ENCODE data around the gene CIDEA. TPM values are rescaled to one million over a fixed set of nuclear protein-coding genes. Genes with fewer than 3 reads are reported as not detected.

The CIDEA gene
- total RNA-seq, 2 donors from 2014 or later = 56.7 TPM; not detected in 1

DNA sequence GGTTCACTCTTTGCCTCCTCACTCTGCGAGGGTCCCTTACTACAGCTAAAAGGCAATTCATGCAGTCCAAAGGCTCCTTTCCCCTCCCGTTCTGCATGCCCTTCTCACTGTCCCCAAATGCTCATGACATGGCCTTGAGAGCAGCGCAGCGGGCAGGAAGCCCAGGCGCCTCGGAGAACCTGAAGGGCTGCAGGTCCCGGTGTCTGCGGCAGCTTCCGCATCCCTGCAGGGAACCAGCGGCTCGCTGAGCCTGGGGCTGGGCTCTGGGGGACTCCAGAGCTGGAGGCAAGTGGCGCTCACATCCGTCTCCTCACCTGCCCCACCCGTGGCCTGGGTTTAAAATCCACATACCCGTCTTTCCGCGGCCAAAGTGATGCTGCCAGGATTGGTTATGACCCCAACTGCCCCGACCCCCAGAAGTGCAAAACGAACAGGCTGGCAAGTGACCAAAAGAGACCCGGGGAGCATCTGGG is 462 bp upstream of the CIDEA start:
- peaks cover 17% of the 10 kb centered on the region for H3K4me1 ChIP-seq
- TF ChIP-seq POLR2A (IDR thresholded peaks at IDR 0.05) (no peak), CTCF (IDR thresholded peaks at IDR 0.05) (no peak)
- no peak overlapping the region for H3K4me3 ChIP-seq
- no peaks in the 10 kb centered on the region for H3K36me3 ChIP-seq (replicated peaks in 1 of 2; ENCODE audit: insufficient read depth in 1 of 2, low read depth in 2 of 2)
- H3K9me3 ChIP-seq = no peaks in the 10 kb centered on the region
- no peak overlapping the region for H3K27ac ChIP-seq
- peak; percentile 50 to 70 (median 55) for DNase-seq
- peak; percentile 65 for ATAC-seq
- intact Hi-C loops (cut with DNase I) = no loop called here
- peaks cover 0 to 5% of the 10 kb centered on the region in 2 donors for H3K27me3 ChIP-seq
- WGBS, 2 donors = 1 to 2% methylated on average over 6 to 20 of the region's 20 CpGs

DNA sequence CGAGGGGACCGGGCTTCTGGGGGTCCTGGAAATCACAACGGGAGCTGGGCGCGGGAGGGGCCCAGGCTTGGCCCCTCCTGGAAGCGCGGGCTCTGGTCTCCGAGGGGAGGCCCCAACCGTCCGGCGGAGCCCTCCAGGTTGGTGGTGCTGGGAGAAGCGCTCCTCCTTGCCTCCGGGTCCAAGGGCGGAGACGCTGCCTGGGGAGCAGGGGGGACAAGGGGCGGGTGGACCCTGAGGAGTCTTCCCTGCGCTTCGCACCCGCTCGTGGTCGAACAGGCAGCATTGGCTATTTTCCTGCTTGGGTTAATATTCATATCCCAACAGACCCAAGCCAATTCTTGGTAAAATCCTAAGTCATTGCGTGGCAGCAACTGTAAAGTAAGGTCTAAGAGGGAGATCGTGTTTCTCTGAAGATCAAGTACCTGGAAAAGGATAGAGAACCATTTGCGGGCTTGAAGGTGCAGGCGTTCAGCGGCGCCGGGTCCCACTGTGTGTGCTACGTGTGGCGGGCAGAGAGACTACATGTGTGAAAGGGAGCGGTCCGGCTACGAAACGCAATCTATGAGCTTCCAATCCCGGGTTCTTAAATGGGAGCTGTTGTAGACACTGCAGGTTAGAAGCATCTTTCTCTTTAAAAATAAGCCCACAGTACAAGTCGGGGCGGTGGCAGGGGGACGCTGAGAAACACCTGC is 805 bp downstream of the CIDEA start:
- peaks cover 0 to 5% of the 10 kb centered on the region in 2 donors for H3K27me3 ChIP-seq
- WGBS, 2 donors = 57 to 85% methylated on average over 22 to 37 of the region's 38 CpGs
- no peak overlapping the region for H3K4me3 ChIP-seq
- H3K36me3 ChIP-seq (replicated peaks in 1 of 2; ENCODE audit: insufficient read depth in 1 of 2, low read depth in 2 of 2) = no peaks in the 10 kb centered on the region
- no peak for DNase-seq
- TF ChIP-seq CTCF (IDR thresholded peaks at IDR 0.05) (no peak), POLR2A (IDR thresholded peaks at IDR 0.05) (no peak)
- no peak overlapping the region for H3K27ac ChIP-seq
- intact Hi-C loops (cut with DNase I) = no loop called here
- peaks cover 17% of the 10 kb centered on the region for H3K4me1 ChIP-seq
- no peaks in the 10 kb centered on the region for H3K9me3 ChIP-seq
- no peak for ATAC-seq

DNA sequence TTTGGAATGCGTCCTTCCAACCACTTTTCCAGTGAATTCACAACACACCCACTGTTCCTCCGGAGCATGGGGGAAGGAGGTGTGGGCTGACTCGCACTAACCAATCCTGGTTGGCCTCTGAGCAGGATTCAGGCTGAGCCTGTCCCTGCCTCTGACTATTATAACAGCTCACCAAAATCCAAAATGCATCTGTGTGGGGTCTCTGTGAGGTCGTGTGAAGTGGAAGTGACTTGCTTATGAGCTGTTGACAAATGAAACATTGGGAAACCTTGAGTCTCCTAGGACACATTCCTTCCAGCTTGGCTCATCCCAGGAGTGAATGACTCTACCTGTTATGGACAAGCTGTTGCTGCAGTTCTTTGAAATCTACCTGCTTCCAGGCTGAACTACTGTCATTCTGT is 1.5 kb downstream of the CIDEA start:
- H3K9me3 ChIP-seq = no peaks in the 10 kb centered on the region
- H3K27ac ChIP-seq = no peak overlapping the region
- intact Hi-C loops (cut with DNase I) = no loop called here
- 69 to 73% methylated on average over 4 of the region's 4 CpGs for WGBS, 2 donors
- no peaks in the 10 kb centered on the region for H3K36me3 ChIP-seq (replicated peaks in 1 of 2; ENCODE audit: insufficient read depth in 1 of 2, low read depth in 2 of 2)
- peaks cover 0 to 5% of the 10 kb centered on the region in 2 donors for H3K27me3 ChIP-seq
- H3K4me1 ChIP-seq = peaks cover 17% of the 10 kb centered on the region
- no peak for DNase-seq
- ATAC-seq = no peak
- TF ChIP-seq POLR2A (IDR thresholded peaks at IDR 0.05) (no peak), CTCF (IDR thresholded peaks at IDR 0.05) (no peak)
- H3K4me3 ChIP-seq = no peak overlapping the region

GRCh38 chr18:12256951-12257350 is 2.8 kb downstream of the CIDEA start:
- intact Hi-C loops (cut with DNase I) = no loop called here
- TF ChIP-seq CTCF (IDR thresholded peaks at IDR 0.05) (no peak), POLR2A (IDR thresholded peaks at IDR 0.05) (no peak)
- no peaks in the 10 kb centered on the region for H3K9me3 ChIP-seq
- WGBS, 2 donors = 48 to 60% methylated on average over 6 of the region's 6 CpGs
- H3K4me3 ChIP-seq = no peak overlapping the region
- DNase-seq (no peak), ATAC-seq (no peak)
- peaks cover 17% of the 10 kb centered on the region for H3K4me1 ChIP-seq
- H3K27ac ChIP-seq = no peak overlapping the region
- H3K27me3 ChIP-seq = peaks cover 0 to 5% of the 10 kb centered on the region in 2 donors
- H3K36me3 ChIP-seq (replicated peaks in 1 of 2; ENCODE audit: insufficient read depth in 1 of 2, low read depth in 2 of 2) = no peaks in the 10 kb centered on the region

Measured in body of pancreas (tissue), 4 donors.